HepG2 (cell line): ENCODE measurements around the gene TAB3. TPM values are rescaled to one million over a fixed set of nuclear protein-coding genes. Genes with fewer than 3 reads are reported as not detected.

Experiments
- ATF7-NPFF ChIP-seq: sonication (generic); formaldehyde crosslinking; IDR thresholded peaks from 2 replicates; pipeline ENCODE4 v1.8.1; 2023; ENCODE audit warnings: mild to moderate bottlenecking, low read depth, missing genetic modification reagents, moderate library complexity
- CREBL2 ChIP-seq: sonication (generic); formaldehyde crosslinking; IDR thresholded peaks from 2 replicates; pipeline ENCODE4 v1.8.1; 2023; ENCODE audit warnings: missing genetic modification reagents, mild to moderate bottlenecking, borderline replicate concordance
- FLYWCH1 ChIP-seq: sonication (generic); formaldehyde crosslinking; IDR thresholded peaks from 2 replicates; pipeline ENCODE4 v1.8.1; 2023; ENCODE audit warnings: mild to moderate bottlenecking, missing genetic modification reagents
- HNF4G ChIP-seq, 2 experiments: sonication (generic) in 1 of 2; formaldehyde crosslinking in 1 of 2; IDR thresholded peaks; 2 replicates each; pipeline versions ENCODE4 v1.4.0 to v1.6.1; 2011 to 2020; ENCODE audit warnings: borderline replicate concordance in 2 of 2, low read depth in 2 of 2, mild to moderate bottlenecking in 2 of 2, low read length in 1 of 2, missing genetic modification reagents in 1 of 2, moderate library complexity in 1 of 2
- KDM3A ChIP-seq: IDR thresholded peaks from 2 replicates; pipeline ENCODE4 v1.6.1; 2018; ENCODE audit warnings: low read depth, missing compliant biosample characterization
- PAF1 ChIP-seq: IDR thresholded peaks from 2 replicates; pipeline ENCODE4 v1.6.1; 2016; ENCODE audit warnings: missing genetic modification reagents, missing compliant biosample characterization
- POLR2AphosphoS5 ChIP-seq: IDR thresholded peaks from 2 replicates; pipeline ENCODE4 v1.6.1; 2012; ENCODE audit warnings: low read depth, low read length
- POLR2G ChIP-seq: fragments of 200-400 bp; formaldehyde crosslinking; IDR thresholded peaks from 2 replicates; pipeline ENCODE4 v1.6.1; 2018; ENCODE audit warnings: mild to moderate bottlenecking, low read depth, low read length, moderate library complexity
- THAP9 ChIP-seq: sonication (generic); formaldehyde crosslinking; IDR thresholded peaks from 2 replicates; pipeline ENCODE4; 2020; ENCODE audit warnings: missing genetic modification reagents, mild to moderate bottlenecking, borderline replicate concordance
- ZNF160 ChIP-seq: sonication (generic); formaldehyde crosslinking; IDR thresholded peaks from 2 replicates; pipeline ENCODE4 v1.8.0; 2022; ENCODE audit warnings: mild to moderate bottlenecking, inconsistent platforms, missing genetic modification reagents
- ZNF230 ChIP-seq: sonication (generic); formaldehyde crosslinking; IDR thresholded peaks from 2 replicates; pipeline ENCODE4 v1.4.0; 2020; ENCODE audit warnings: mild to moderate bottlenecking, missing genetic modification reagents
- ZNF276 ChIP-seq: sonication (generic); formaldehyde crosslinking; IDR thresholded peaks from 2 replicates; pipeline ENCODE4 v1.4.0; 2020; ENCODE audit warnings: mild to moderate bottlenecking, low read depth, missing genetic modification reagents
- ZNF550 ChIP-seq: sonication (generic); formaldehyde crosslinking; IDR thresholded peaks from 2 replicates; pipeline ENCODE4 v1.4.0; 2020; ENCODE audit warnings: mild to moderate bottlenecking, missing genetic modification reagents, borderline replicate concordance
- ZNF577 ChIP-seq: sonication (generic); formaldehyde crosslinking; IDR thresholded peaks from 2 replicates; pipeline ENCODE4 v1.4.0; 2020; ENCODE audit warnings: mild to moderate bottlenecking, low read depth, missing genetic modification reagents, borderline replicate concordance
- ZNF609 ChIP-seq: sonication (generic); formaldehyde crosslinking; IDR thresholded peaks from 2 replicates; pipeline ENCODE4 v1.4.0; 2020; ENCODE audit warnings: mild to moderate bottlenecking, missing genetic modification reagents, borderline replicate concordance
- ZNF710 ChIP-seq: sonication (generic); formaldehyde crosslinking; IDR thresholded peaks from 2 replicates; pipeline ENCODE4 v1.5.0; 2020; ENCODE audit warnings: mild to moderate bottlenecking, missing genetic modification reagents, borderline replicate concordance
- polyA plus RNA-seq, 8 experiments: library from polyadenylated mRNA; depleted of rRNA in 3 of 8; stranded (reverse) in 7 of 8; unstranded in 1 of 8; fragments of >200 nt; fragmentation: Illumina TruSeq in 4 of 8; extraction: Trizol in 4 of 8; gene quantifications; 2 replicates each; pipeline versions ENCODE4 v1.2.1 to v1.2.3, GENCODE V29; 2011 to 2016; ENCODE audit warnings: low read depth in 4 of 8, missing spikeins in 1 of 8, mixed read lengths in 1 of 8; ENCODE audit not compliant: insufficient read depth in 1 of 8
- total RNA-seq, 5 experiments: library from RNA; depleted of rRNA; stranded (reverse); fragments of >200 nt; fragmentation: Illumina TruSeq; extraction: Trizol; gene quantifications; 2 replicates each; pipeline ENCODE4 v1.2.3, GENCODE V29; 2016; ENCODE audit warnings: low read depth in 1 of 5

Gene TAB3
- total and polyA plus RNA-seq, 2 of the 13 experiments (the other 11 are each of a cell fraction or from before 2014, with no cell fraction given) = 27.2 to 59.8 TPM

- TF ChIP-seq ZNF230 (CRISPR knock-in tag) = no peak
- peak; percentile 58; the same call in 1 of the 2 replicates for TF ChIP-seq ZNF609 (CRISPR knock-in tag)
- no peak for TF ChIP-seq ZNF160 (CRISPR knock-in tag)
- TF ChIP-seq KDM3A (CRISPR knock-in tag) = no peak
- TF ChIP-seq POLR2AphosphoS5 = no peak
- no peak for TF ChIP-seq ATF7-NPFF (CRISPR knock-in tag)
- TF ChIP-seq THAP9 (CRISPR knock-in tag) = no peak
- no peak for TF ChIP-seq ZNF710 (CRISPR knock-in tag)
- TF ChIP-seq ZNF577 (CRISPR knock-in tag) = no peak
- no peak for TF ChIP-seq ZNF550
- TF ChIP-seq HNF4G (IDR thresholded peaks at IDR 0.05; ENCODE audit: borderline replicate concordance, low read depth, low read length) = peak; percentile 36; the same call in 1 of the 2 replicates
- no peak for TF ChIP-seq HNF4G (CRISPR knock-in tag; IDR thresholded peaks at IDR 0.05; ENCODE audit: borderline replicate concordance, low read depth)
- no peak for TF ChIP-seq ZNF276 (CRISPR knock-in tag)
- TF ChIP-seq POLR2G = no peak
- TF ChIP-seq FLYWCH1 (CRISPR knock-in tag) = no peak
- TF ChIP-seq PAF1 (CRISPR knock-in tag) = no peak
- no peak for TF ChIP-seq CREBL2 (CRISPR knock-in tag)
Measured at GRCh38 chrX:30930679-30931078, 41.6 kb upstream of the TAB3 start (continued).
